Measurements from ENCODE around the gene TMEM161A.
"Not testable (repeated sequence)": the region's sequence is repeated elsewhere in the genome, so short reads cannot be mapped to it uniquely, and the experiment has no call there.

Gene TMEM161A

GRCh38 chr19:19103167-19103566 lies 35.1 kb downstream of the TMEM161A start:
- Histone ChIP-seq H4K12ac (ENCODE audit: low read depth, low read length) (no peak overlapping the region), H2BK5ac (ENCODE audit: low read depth, low read length, poor library complexity) (no peak overlapping the region), H4K91ac (ENCODE audit: low read depth, low read length) (no peak overlapping the region), H3K36me3 (ENCODE audit: control insufficient read depth in 1 of 2, insufficient read depth in 2 of 2, low read length in 2 of 2) (no peaks in the 10 kb centered on the region), H2AK5ac (ENCODE audit: low read length) (no peak overlapping the region), H3K4me3 (ENCODE audit: low read depth, low read length) (no peak overlapping the region), H3K27me3 (ENCODE audit: insufficient read depth, low read length) (no peaks in the 10 kb centered on the region), H3K14ac (ENCODE audit: low read length) (no peak overlapping the region), H3K79me1 (ENCODE audit: low read length) (peaks cover 2% of the 10 kb centered on the region), H3K4ac (ENCODE audit: low read depth, low read length) (no peak overlapping the region), H2AFZ (ENCODE audit: insufficient read depth, low read length, poor library complexity) (no peak overlapping the region), H3K4me1 (ENCODE audit: control insufficient read depth in 1 of 2, insufficient read depth in 2 of 2, low read length in 2 of 2) (peaks cover 3 to 15% of the 10 kb centered on the region in 2 experiments), H3K9me3 (ENCODE audit: insufficient read depth, low read depth, low read length) (peaks cover 2% of the 10 kb centered on the region), H3K79me2 (ENCODE audit: control insufficient read depth, insufficient read depth, low read length, poor library complexity) (peaks cover 2% of the 10 kb centered on the region), H3K18ac (ENCODE audit: low read length) (no peak overlapping the region), H2BK12ac (ENCODE audit: low read length) (no peak overlapping the region), H3K23ac (ENCODE audit: low read length) (no peak overlapping the region), H3K4me2 (ENCODE audit: low read length) (no peak overlapping the region), H3K27ac (ENCODE audit: low read depth, low read length) (no peak overlapping the region), H3K9ac (ENCODE audit: low read length) (no peak overlapping the region), H2BK120ac (ENCODE audit: insufficient read depth, low read length, poor library complexity) (no peak overlapping the region), H4K8ac (ENCODE audit: low read depth, low read length) (no peak overlapping the region)
- peak; percentile 86 to 90 for DNase-seq
- WGBS (ENCODE audit: extremely low coverage, insufficient coverage, insufficient read length): no CpG with 5 or more reads among the region's 11 CpGs

DNA sequence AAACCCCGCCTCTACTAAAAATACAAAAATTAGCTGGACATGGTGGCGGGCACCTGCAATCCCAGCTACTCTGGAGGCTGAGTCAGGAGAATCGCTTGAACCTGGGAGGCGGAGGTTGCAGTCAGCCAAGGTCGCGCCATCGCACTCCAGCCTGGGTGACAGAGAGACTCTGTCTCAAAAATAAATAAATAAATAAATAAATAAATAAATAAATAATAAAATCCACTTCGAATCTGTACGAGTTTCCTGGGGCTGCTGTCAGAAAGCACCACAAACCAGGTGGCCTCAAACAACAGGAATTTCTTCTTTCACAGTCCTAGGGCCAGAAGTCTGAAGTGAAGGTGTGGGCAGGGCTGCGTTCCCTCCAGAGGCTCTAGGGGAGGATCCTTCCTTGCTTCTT lies 35.7 kb downstream of the TMEM161A start:
- not testable (repeated sequence) for H2AK5ac ChIP-seq (ENCODE audit: low read length); H2AFZ ChIP-seq (ENCODE audit: insufficient read depth, low read length, poor library complexity); H3K36me3 ChIP-seq (ENCODE audit: control insufficient read depth in 1 of 2, insufficient read depth in 2 of 2, low read length in 2 of 2); H3K4me2 ChIP-seq (ENCODE audit: low read length); H3K9ac ChIP-seq (ENCODE audit: low read length); H4K12ac ChIP-seq (ENCODE audit: low read depth, low read length); H3K27me3 ChIP-seq (ENCODE audit: insufficient read depth, low read length); H3K27ac ChIP-seq (ENCODE audit: low read depth, low read length); H3K23ac ChIP-seq (ENCODE audit: low read length); H3K79me1 ChIP-seq (ENCODE audit: low read length); H2BK5ac ChIP-seq (ENCODE audit: low read depth, low read length, poor library complexity); H4K8ac ChIP-seq (ENCODE audit: low read depth, low read length); H3K4me3 ChIP-seq (ENCODE audit: low read depth, low read length); H2BK120ac ChIP-seq (ENCODE audit: insufficient read depth, low read length, poor library complexity); H4K91ac ChIP-seq (ENCODE audit: low read depth, low read length); H3K18ac ChIP-seq (ENCODE audit: low read length); H3K14ac ChIP-seq (ENCODE audit: low read length); H3K79me2 ChIP-seq (ENCODE audit: control insufficient read depth, insufficient read depth, low read length, poor library complexity); H3K4ac ChIP-seq (ENCODE audit: low read depth, low read length); H2BK12ac ChIP-seq (ENCODE audit: low read length); H3K9me3 ChIP-seq (ENCODE audit: insufficient read depth, low read depth, low read length)
- WGBS (ENCODE audit: extremely low coverage, insufficient coverage, insufficient read length): no CpG with 5 or more reads among the region's 10 CpGs
- DNase-seq: peak; percentile 32 to 63
- peaks cover 3 to 17% of the 10 kb centered on the region in 2 experiments for H3K4me1 ChIP-seq (ENCODE audit: control insufficient read depth in 1 of 2, insufficient read depth in 2 of 2, low read length in 2 of 2)

DNA sequence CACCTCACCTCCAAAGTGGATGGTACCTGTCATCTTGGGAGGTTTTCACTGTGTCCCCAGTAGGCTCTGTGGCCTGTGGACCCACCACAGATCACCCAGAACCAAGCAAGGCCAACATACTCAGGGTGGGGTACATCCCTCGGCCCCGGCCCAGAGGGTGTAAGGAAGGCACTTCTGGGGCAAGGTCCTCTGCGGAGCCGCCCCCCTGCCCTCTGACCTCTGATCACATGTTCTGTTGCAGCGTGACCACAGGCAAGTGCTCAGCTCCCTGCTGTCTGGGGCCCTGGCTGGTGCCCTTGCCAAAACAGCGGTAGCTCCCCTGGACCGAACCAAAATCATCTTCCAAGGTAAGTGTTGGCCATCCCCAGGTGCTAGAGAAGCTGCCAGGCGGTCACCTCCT lies 36.7 kb downstream of the TMEM161A start:
- H3K36me3 ChIP-seq (ENCODE audit: control insufficient read depth in 1 of 2, insufficient read depth in 2 of 2, low read length in 2 of 2): no peaks in the 10 kb centered on the region
- no peak for DNase-seq
- peaks cover 2% of the 10 kb centered on the region for H3K79me1 ChIP-seq (ENCODE audit: low read length)
- no peak overlapping the region for H3K23ac ChIP-seq (ENCODE audit: low read length)
- no peak overlapping the region for H2AFZ ChIP-seq (ENCODE audit: insufficient read depth, low read length, poor library complexity)
- peaks cover 2% of the 10 kb centered on the region for H3K79me2 ChIP-seq (ENCODE audit: control insufficient read depth, insufficient read depth, low read length, poor library complexity)
- no peak overlapping the region for H2AK5ac ChIP-seq (ENCODE audit: low read length)
- H4K8ac ChIP-seq (ENCODE audit: low read depth, low read length): no peak overlapping the region
- peaks cover 2% of the 10 kb centered on the region for H3K9me3 ChIP-seq (ENCODE audit: insufficient read depth, low read depth, low read length)
- H2BK12ac ChIP-seq (ENCODE audit: low read length): no peak overlapping the region
- H4K91ac ChIP-seq (ENCODE audit: low read depth, low read length): no peak overlapping the region
- H3K14ac ChIP-seq (ENCODE audit: low read length): no peak overlapping the region
- no peak overlapping the region for H2BK5ac ChIP-seq (ENCODE audit: low read depth, low read length, poor library complexity)
- no peaks in the 10 kb centered on the region for H3K27me3 ChIP-seq (ENCODE audit: insufficient read depth, low read length)
- no peak overlapping the region for H4K12ac ChIP-seq (ENCODE audit: low read depth, low read length)
- no peak overlapping the region for H2BK120ac ChIP-seq (ENCODE audit: insufficient read depth, low read length, poor library complexity)
- H3K27ac ChIP-seq (ENCODE audit: low read depth, low read length): no peak overlapping the region
- H3K4me1 ChIP-seq (ENCODE audit: control insufficient read depth in 1 of 2, insufficient read depth in 2 of 2, low read length in 2 of 2): peaks cover 5 to 25% of the 10 kb centered on the region in 2 experiments
- no peak overlapping the region for H3K4ac ChIP-seq (ENCODE audit: low read depth, low read length)
- no peak overlapping the region for H3K4me2 ChIP-seq (ENCODE audit: low read length)
- H3K4me3 ChIP-seq (ENCODE audit: low read depth, low read length): no peak overlapping the region
- WGBS (ENCODE audit: extremely low coverage, insufficient coverage, insufficient read length): no CpG with 5 or more reads among the region's 8 CpGs
- no peak overlapping the region for H3K18ac ChIP-seq (ENCODE audit: low read length)
- no peak overlapping the region for H3K9ac ChIP-seq (ENCODE audit: low read length)

GRCh38 chr19:19098703-19099632 lies 39.3 kb downstream of the TMEM161A start:
- Histone ChIP-seq H3K27ac (ENCODE audit: low read depth, low read length) (no peak overlapping the region), H3K9me3 (ENCODE audit: insufficient read depth, low read depth, low read length) (peaks cover 2% of the 10 kb centered on the region), H2BK120ac (ENCODE audit: insufficient read depth, low read length, poor library complexity) (no peak overlapping the region), H2BK5ac (ENCODE audit: low read depth, low read length, poor library complexity) (no peak overlapping the region), H3K36me3 (ENCODE audit: control insufficient read depth in 1 of 2, insufficient read depth in 2 of 2, low read length in 2 of 2) (no peaks in the 10 kb centered on the region), H3K27me3 (ENCODE audit: insufficient read depth, low read length) (no peaks in the 10 kb centered on the region), H2AK5ac (ENCODE audit: low read length) (no peak overlapping the region), H3K4me2 (ENCODE audit: low read length) (no peak overlapping the region), H3K18ac (ENCODE audit: low read length) (no peak overlapping the region), H2AFZ (ENCODE audit: insufficient read depth, low read length, poor library complexity) (no peak overlapping the region), H3K79me2 (ENCODE audit: control insufficient read depth, insufficient read depth, low read length, poor library complexity) (no peaks in the 10 kb centered on the region), H3K14ac (ENCODE audit: low read length) (no peak overlapping the region), H3K4me3 (ENCODE audit: low read depth, low read length) (no peak overlapping the region), H4K8ac (ENCODE audit: low read depth, low read length) (no peak overlapping the region), H3K9ac (ENCODE audit: low read length) (no peak overlapping the region), H2BK12ac (ENCODE audit: low read length) (no peak overlapping the region), H4K12ac (ENCODE audit: low read depth, low read length) (no peak overlapping the region), H3K79me1 (ENCODE audit: low read length) (no peaks in the 10 kb centered on the region), H3K4me1 (ENCODE audit: control insufficient read depth in 1 of 2, insufficient read depth in 2 of 2, low read length in 2 of 2) (peaks cover 2 to 11% of the 10 kb centered on the region in 2 experiments), H3K4ac (ENCODE audit: low read depth, low read length) (no peak overlapping the region), H4K91ac (ENCODE audit: low read depth, low read length) (no peak overlapping the region), H3K23ac (ENCODE audit: low read length) (no peak overlapping the region)
- DNase-seq: no peak
- no CpG with 5 or more reads among the region's 18 CpGs for whole genome bisulfite sequencing (ENCODE audit: extremely low coverage, insufficient coverage, insufficient read length)
